SU-DHL-6 (cell line): ENCODE results near the gene NUP35.

ENCODE experiments used
- EZH2phosphoT487 ChIP-seq: fragments of 200-600 bp; sonication (generic), shearing (Covaris generic); conservative IDR thresholded peaks from 2 replicates; pipeline ENCODE4 v1.6.1; 2018; ENCODE audit warnings: mild to moderate bottlenecking, antibody characterized with exemption, low read length, moderate library complexity, mixed read lengths
- TF ChIP-seq, protein P1 (sequence below): fragments of 200-600 bp; sonication (generic); IDR thresholded peaks from one replicate; pipeline ENCODE4 v1.5.1; 2017; ENCODE audit warnings: antibody characterized with exemption, mild to moderate bottlenecking, low read length, moderate library complexity; ENCODE audit not compliant: insufficient read depth, poor library complexity, severe bottlenecking

DNA sequence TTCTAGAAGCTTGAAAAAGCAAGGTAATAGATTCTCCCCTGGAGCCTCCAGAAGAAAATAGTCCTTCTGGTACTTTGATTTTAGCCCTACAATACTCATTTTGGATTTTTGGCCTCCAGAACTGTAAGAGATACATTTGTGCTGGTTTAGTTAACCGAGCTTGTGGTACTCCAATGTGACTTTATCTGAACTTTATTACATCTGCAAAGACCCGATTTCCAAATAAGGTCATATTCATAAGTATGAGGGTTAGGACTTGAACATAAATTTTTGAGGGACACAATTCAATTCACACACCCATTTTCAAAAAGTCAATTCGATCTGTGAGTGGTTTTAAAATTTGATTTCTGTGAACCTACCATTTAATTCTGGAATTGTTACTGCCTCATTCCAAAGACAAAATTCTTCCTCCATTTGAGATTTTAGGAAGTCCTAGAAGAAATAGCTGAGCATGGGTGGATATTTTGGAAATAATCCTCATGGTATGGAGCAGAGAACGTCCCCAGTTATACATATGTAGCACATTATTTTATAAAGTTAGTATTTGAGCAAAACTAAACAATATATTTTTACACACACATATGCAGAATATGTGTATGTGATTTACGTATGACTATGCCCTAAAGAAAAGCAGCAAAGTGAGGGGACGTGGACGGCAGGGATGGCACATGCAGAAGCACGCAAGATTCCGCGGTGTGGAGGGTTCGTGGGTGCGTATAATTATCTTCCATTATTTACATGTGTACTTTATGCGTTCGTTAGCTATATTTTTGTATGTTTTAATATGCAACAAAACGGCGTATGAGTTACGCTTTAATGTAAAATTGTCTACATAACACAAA lies 905 bp upstream of the NUP35 start:
- TF ChIP-seq, protein P1, sequence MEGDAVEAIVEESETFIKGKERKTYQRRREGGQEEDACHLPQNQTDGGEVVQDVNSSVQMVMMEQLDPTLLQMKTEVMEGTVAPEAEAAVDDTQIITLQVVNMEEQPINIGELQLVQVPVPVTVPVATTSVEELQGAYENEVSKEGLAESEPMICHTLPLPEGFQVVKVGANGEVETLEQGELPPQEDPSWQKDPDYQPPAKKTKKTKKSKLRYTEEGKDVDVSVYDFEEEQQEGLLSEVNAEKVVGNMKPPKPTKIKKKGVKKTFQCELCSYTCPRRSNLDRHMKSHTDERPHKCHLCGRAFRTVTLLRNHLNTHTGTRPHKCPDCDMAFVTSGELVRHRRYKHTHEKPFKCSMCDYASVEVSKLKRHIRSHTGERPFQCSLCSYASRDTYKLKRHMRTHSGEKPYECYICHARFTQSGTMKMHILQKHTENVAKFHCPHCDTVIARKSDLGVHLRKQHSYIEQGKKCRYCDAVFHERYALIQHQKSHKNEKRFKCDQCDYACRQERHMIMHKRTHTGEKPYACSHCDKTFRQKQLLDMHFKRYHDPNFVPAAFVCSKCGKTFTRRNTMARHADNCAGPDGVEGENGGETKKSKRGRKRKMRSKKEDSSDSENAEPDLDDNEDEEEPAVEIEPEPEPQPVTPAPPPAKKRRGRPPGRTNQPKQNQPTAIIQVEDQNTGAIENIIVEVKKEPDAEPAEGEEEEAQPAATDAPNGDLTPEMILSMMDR = no peak
- TF ChIP-seq EZH2phosphoT487 = no peak
